GM18526 (cell line): ENCODE data around the gene TAPT1.

ENCODE experiments used
- POLR2A ChIP-seq: IDR thresholded peaks from 3 replicates; pipeline ENCODE4 v1.6.1; 2011; ENCODE audit not compliant: insufficient read length; ENCODE audit errors: extremely low read depth

Gene TAPT1

DNA sequence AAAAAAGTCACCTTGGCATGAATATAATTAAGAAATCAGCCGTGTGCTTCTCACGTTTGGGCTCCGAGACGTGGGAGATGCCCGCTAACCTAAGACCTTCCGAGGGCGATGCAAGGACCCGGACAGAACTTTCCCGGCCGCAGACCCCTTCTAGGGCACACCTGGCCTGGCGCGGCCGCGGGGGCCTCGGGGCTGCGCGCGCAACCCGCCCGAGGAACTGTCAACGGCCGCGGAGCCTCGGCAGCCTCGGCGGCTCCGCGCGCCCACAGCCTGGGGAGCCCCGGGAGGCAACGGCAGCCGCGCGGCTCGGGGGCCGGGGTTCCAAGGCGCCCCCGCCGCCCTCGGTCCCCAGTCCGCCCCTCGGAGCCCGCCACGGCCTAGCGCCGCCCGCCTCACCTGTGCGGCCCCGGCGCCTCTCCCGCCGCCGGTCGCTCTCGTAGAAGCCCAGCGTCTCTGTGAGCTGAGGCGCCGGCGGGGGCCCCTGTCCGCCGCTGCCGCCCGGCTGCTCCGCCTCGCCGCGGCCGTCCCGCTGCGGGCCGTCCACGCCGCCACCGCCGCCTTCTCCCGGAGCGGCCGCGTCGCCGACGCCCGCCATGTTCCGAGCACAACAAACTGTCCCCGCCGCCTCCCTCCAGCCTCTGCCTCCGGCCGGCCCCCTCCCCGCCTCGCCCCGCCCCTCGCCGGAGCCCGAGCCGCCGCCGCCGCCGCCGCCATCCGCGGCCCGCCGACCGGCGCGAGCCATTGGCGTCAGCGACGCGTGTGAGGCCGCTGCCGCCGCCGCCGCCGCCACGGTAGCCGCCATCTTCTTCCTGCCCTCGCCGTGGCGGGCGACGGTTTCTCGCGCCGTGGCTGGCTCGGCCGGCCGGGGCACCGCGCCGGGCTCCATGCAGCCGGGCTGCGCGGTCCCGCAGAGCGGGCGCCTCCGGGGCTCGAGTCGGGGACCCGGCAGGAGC is at the start of gene TAPT1:
TAPT1 (minus strand) TSS at position 609 of the 953 bp plus-strand sequence; CDS start at position 595, 14 bp downstream.
- peak; percentile 72 for TF ChIP-seq POLR2A

DNA sequence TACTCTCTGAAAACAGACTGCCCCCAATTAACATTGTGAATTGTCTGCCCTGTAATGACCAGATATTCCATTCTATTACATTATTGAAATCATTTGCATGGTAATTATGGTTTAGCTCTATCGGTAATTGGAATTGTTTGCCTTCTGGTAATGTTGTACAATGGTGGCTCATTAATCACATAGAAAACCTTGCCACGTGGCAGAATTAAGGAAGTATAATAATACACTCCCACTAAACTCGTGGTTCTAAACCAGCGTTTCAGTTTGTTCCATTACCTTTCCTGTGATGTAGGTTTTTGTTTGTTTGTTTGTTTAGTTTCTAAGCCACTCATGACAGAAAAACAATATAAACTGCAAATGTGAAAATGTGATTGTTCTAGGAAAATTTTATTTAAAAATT is 45.1 kb upstream of the TAPT1 start:
- no peak for TF ChIP-seq POLR2A

- TF ChIP-seq POLR2A, result no peak
Observed at GRCh38 chr4:16270454-16271328, 44.4 kb upstream of the TAPT1 start.

- no peak for TF ChIP-seq POLR2A
Observed at GRCh38 chr4:16269240-16269639, 43.0 kb upstream of the TAPT1 start.

- no peak for TF ChIP-seq POLR2A
Observed at GRCh38 chr4:16268290-16268689, 42.0 kb upstream of the TAPT1 start.

DNA sequence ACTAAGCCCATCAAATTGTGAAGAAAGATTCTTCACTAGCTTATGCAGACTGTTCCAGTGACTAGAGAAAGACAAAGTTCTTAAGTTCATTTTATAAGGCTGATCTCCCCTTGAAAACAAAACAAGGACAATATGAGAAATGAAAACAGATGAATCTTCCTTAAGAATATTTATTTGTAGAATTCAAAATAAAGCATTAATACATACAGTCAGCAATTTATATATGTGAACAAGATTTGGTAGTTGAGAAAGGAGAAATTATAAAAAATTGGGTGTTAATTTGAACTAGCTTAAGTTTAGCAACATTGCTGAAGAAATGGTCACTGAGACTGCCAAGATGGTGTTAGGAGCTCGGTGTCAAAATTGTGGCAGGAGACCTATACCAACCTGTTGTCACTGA is 41.4 kb upstream of the TAPT1 start:
- no peak for TF ChIP-seq POLR2A

DNA sequence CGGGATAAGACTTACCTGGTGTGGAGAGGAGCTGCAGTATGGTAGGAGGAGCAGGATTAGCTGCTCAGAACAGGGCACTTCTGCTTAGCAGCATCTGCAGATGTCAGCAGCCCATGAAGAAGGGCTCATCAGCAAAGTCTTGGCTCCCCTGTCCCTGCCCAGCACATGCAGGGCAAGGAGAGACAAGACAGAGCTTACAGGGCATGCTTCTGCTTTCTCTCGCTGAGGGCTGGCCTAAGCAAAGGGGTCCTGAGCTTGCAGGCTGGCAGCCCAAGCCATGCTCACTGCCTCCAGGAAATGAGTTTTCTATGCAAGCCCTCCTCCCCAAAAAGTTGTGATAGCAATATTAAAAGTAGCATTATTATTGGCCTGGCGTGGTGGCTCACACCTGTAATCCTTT is 39.5 kb upstream of the TAPT1 start:
- TF ChIP-seq POLR2A, result no peak

- no peak for TF ChIP-seq POLR2A
Observed at GRCh38 chr4:16264798-16265197, 38.5 kb upstream of the TAPT1 start.

GRCh38 chr4:16263056-16263455 is 36.8 kb upstream of the TAPT1 start:
- TF ChIP-seq POLR2A, result no peak

- TF ChIP-seq POLR2A, result no peak
Observed at GRCh38 chr4:16262188-16262587, 35.9 kb upstream of the TAPT1 start.

DNA sequence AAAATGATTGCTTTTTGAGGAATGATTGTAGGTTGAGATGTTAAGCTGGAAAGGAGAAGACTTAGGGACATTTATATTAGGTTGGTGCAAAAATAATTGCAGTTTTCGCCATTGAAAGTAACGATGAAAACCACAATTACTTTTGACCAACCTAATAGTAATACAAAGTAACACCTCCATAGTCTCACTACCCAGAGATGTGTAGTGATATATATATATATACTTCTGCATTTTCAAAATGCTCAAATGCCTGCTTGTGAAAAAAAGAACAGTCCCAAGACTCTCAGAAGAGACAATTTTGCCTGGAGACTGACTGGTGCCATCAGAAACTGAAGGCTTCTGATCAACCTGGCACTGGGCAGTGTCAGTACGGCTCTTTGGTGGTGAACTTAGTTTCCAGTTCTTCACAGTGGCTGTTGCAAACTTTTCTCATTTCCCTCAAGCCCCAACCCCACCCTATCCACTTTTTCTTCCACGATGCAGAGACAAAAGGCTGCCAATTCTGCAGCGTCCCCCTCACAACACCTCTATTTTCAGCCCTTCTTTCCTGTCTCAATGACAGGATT is 35.1 kb upstream of the TAPT1 start:
- TF ChIP-seq POLR2A, result no peak

GRCh38 chr4:16259889-16260246 is 33.6 kb upstream of the TAPT1 start:
- TF ChIP-seq POLR2A, result no peak

DNA sequence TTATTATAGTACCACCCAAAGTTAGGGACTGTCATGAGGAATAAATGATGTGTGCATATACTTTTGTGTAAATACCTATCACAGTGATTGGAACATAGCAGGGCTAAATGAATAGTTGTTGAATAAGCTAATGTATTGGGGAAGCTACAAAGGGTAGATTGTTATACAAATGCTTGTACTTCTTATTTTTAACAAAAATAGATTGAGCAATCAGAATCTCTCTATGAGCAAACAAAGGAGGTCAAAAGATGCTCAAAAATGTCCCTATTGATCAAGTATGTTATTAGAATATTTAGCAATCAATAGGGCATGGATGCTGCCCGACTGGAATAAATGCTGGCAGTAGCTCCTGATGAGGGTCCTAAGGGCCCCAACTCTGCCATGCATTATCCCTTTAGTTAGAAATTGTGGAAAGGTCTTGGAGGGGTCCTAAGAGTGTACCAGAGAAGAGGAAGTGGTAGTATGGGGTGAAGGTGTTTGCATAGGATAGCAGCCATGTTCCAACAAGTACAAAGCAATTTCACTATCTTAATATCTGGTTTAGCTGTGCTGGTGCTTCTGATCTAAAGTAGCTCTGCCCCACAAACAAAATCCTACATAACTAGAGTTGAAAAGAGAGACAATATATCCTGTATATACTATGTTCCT is 33.1 kb upstream of the TAPT1 start:
- no peak for TF ChIP-seq POLR2A

- no peak for TF ChIP-seq POLR2A
Observed at GRCh38 chr4:16257611-16258010, 31.3 kb upstream of the TAPT1 start.

DNA sequence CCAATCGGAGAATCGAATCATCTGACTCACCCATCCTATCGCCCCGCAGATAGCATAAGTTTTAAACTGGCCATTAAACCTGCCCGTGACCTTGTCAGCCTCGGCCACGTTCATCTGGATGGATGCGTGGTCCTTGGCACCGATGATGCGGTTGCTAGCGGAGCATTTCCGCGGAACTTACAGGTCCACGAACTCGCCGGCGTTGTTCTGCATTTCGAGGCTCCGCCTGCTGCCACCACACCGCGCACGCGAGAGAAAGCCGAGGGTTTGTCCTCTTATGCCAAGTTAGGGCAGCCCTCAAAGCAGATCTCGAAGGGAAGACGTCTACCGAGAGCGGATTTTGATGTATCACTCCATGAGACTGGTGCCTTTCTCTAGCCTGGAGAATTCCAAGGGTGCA is 30.1 kb upstream of the TAPT1 start:
- no peak for TF ChIP-seq POLR2A

GRCh38 chr4:16255730-16256129 is 29.5 kb upstream of the TAPT1 start:
- TF ChIP-seq POLR2A, result no peak
